ENCODE data around the gene GLT8D1. TPM values are rescaled to one million over a fixed set of nuclear protein-coding genes. Genes with fewer than 3 reads are reported as not detected.

The GLT8D1 gene
- total and polyA plus RNA-seq, 9 of the 15 experiments (the other 6 are each of a cell fraction or from before 2014, with no cell fraction given), result 14.1 to 65.9 (median 33.7) TPM

GRCh38 chr3:52685709-52686691 lies 19.6 kb downstream of the GLT8D1 start, which contains the start of the genes GNL3 and PBRM1 (continued):
- TF ChIP-seq ZBTB33 (CRISPR knock-in tag; IDR thresholded peaks at IDR 0.05), result no peak
- no peak for TF ChIP-seq ZNF589 (CRISPR knock-in tag; IDR thresholded peaks at IDR 0.05; ENCODE audit: low read depth)
- TF ChIP-seq ZKSCAN1 (IDR thresholded peaks at IDR 0.05; ENCODE audit: low read depth, low read length), result 0 out of 2 replicates have a peak, but pooled peaks have one; percentile 48
- no peak for TF ChIP-seq BRCA1 (IDR thresholded peaks at IDR 0.05)
- no peak for TF ChIP-seq BRCA1 (CRISPR knock-in tag; IDR thresholded peaks at IDR 0.05)
- no peak for TF ChIP-seq MBD1 (CRISPR knock-in tag; IDR thresholded peaks at IDR 0.05)
- TF ChIP-seq IFI16 (CRISPR knock-in tag; IDR thresholded peaks at IDR 0.05), result no peak
- TF ChIP-seq MTA3 (IDR thresholded peaks at IDR 0.05; ENCODE audit: borderline replicate concordance), result no peak; the same call in 1 of the 2 replicates
- no peak for TF ChIP-seq THAP7 (CRISPR knock-in tag; IDR thresholded peaks at IDR 0.05)
- TF ChIP-seq MLX (CRISPR knock-in tag; conservative IDR thresholded peaks at IDR 0.05), result no peak
- no peak for TF ChIP-seq ETS2 (tag; IDR thresholded peaks at IDR 0.05; ENCODE audit: borderline replicate concordance, poor library complexity, severe bottlenecking)
- no peak for TF ChIP-seq RBM25 (IDR thresholded peaks at IDR 0.05; ENCODE audit: low read depth, low read length, severe bottlenecking)
- TF ChIP-seq FIP1L1 (IDR thresholded peaks at IDR 0.05; ENCODE audit: low read depth, low read length, poor library complexity, severe bottlenecking), result no peak
- peak; percentile 76 for TF ChIP-seq USF1 (CRISPR knock-in tag; IDR thresholded peaks at IDR 0.05)
- no peak for TF ChIP-seq MYBL2 (IDR thresholded peaks at IDR 0.05; ENCODE audit: low read depth)
- no peak for TF ChIP-seq MYBL2 (CRISPR knock-in tag; IDR thresholded peaks at IDR 0.05; ENCODE audit: borderline replicate concordance)
- TF ChIP-seq ZNF707 (CRISPR knock-in tag; conservative IDR thresholded peaks at IDR 0.05), result no peak
- no peak for TF ChIP-seq CBX3 (IDR thresholded peaks at IDR 0.05; ENCODE audit: borderline replicate concordance in 1 of 2, low read length in 2 of 2)
- no peak for TF ChIP-seq POU5F1 (IDR thresholded peaks at IDR 0.05; ENCODE audit: borderline replicate concordance, low read depth, low read length, partially characterized antibody)
- no peak for TF ChIP-seq ZNF384 (IDR thresholded peaks at IDR 0.05; ENCODE audit: low read depth, low read length)
- no peak for TF ChIP-seq ZNF57 (CRISPR knock-in tag; IDR thresholded peaks at IDR 0.05)
